ENCODE measurements around the gene DCDC2B. TPM values are rescaled to one million over a fixed set of nuclear protein-coding genes. Genes with fewer than 3 reads are reported as not detected.

The DCDC2B gene
- total and polyA plus RNA-seq, 10 of the 15 experiments (the other 5 are each of a cell fraction or from before 2014, with no cell fraction given) = 0.12 to 0.21 (median 0.15) TPM; not detected in 7

DNA sequence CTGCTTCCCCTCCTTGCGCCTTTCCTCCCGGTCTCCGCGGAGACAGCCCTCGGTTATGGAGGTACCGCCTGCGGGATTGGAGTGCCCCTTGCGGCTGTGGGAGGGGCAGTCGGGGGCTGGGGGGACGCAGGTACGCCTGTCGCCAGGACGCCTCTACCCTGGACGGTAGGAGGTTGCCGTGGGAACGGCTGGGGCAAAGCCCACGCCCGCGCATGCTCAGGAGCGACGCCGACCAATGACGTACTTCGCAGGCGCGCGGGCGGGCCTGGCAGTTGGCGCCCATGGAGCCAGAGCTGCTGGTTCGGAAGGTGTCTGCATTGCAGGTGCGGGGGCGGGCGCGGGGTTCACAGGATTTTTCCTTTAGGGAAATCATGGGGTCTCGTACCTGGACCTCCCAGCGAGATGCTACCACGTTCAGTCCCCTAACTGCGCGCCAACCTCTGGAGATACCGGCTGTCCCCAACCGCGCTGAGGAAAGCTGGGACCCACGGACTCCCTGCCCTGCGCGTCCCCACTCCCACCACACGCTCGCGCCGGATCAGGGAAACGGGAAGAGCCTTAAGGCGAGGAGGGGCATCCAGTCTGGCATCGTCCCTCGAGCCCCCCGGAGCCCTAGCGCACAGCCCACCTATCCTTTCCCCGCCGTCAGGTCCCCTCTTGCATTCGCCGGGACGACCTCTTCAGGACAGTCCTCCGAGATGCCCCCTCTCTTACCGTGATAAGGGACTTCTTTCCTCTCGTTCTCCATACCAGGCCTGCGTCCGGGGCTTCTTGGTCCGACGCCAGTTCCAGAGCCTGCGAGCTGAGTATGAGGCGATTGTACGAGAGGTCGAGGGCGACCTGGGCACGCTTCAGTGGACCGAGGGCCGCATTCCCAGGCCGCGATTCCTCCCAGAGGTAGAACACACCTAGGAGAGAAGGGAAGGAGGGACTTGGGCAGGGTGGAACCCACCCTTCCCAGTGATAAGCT is 3.2 kb upstream of the DCDC2B start, which contains the start of gene IQCC (continued):
- TF ChIP-seq, protein P1, sequence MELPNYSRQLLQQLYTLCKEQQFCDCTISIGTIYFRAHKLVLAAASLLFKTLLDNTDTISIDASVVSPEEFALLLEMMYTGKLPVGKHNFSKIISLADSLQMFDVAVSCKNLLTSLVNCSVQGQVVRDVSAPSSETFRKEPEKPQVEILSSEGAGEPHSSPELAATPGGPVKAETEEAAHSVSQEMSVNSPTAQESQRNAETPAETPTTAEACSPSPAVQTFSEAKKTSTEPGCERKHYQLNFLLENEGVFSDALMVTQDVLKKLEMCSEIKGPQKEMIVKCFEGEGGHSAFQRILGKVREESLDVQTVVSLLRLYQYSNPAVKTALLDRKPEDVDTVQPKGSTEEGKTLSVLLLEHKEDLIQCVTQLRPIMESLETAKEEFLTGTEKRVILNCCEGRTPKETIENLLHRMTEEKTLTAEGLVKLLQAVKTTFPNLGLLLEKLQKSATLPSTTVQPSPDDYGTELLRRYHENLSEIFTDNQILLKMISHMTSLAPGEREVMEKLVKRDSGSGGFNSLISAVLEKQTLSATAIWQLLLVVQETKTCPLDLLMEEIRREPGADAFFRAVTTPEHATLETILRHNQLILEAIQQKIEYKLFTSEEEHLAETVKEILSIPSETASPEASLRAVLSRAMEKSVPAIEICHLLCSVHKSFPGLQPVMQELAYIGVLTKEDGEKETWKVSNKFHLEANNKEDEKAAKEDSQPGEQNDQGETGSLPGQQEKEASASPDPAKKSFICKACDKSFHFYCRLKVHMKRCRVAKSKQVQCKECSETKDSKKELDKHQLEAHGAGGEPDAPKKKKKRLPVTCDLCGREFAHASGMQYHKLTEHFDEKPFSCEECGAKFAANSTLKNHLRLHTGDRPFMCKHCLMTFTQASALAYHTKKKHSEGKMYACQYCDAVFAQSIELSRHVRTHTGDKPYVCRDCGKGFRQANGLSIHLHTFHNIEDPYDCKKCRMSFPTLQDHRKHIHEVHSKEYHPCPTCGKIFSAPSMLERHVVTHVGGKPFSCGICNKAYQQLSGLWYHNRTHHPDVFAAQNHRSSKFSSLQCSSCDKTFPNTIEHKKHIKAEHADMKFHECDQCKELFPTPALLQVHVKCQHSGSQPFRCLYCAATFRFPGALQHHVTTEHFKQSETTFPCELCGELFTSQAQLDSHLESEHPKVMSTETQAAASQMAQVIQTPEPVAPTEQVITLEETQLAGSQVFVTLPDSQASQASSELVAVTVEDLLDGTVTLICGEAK (IDR thresholded peaks at IDR 0.05; ENCODE audit: borderline replicate concordance) = no peak; the same call in 1 of the 2 replicates
- TF ChIP-seq MTA3 (IDR thresholded peaks at IDR 0.05; ENCODE audit: borderline replicate concordance, low read length) (no peak; the same call in 1 of the 2 replicates), GABPA (IDR thresholded peaks at IDR 0.05; ENCODE audit: low read depth) (no peak), TCF12 (IDR thresholded peaks at IDR 0.05; ENCODE audit: low read depth, low read length) (no peak), TCF7 (IDR thresholded peaks at IDR 0.05; ENCODE audit: borderline replicate concordance) (no peak), SREBF2 (IDR thresholded peaks at IDR 0.05; ENCODE audit: low read length) (no peak), NR2C1 (IDR thresholded peaks at IDR 0.05) (no peak), CREM (IDR thresholded peaks at IDR 0.05; ENCODE audit: low read depth) (peak; percentile 98), ZZZ3 (IDR thresholded peaks at IDR 0.05; ENCODE audit: control insufficient read depth, insufficient read length, low read depth) (no peak), KLF5 (IDR thresholded peaks at IDR 0.05; ENCODE audit: partially characterized antibody) (peak; percentile 31), EGR1 (IDR thresholded peaks at IDR 0.05; ENCODE audit: borderline replicate concordance in 1 of 2, low read depth in 2 of 2, low read length in 2 of 2) (peak; percentile 6 to 94), TBL1XR1 (IDR thresholded peaks at IDR 0.05; ENCODE audit: low read depth, low read length) (no peak), NFYB (IDR thresholded peaks at IDR 0.05; ENCODE audit: insufficient read depth, low read depth, low read length) (no peak), ZNF274 (IDR thresholded peaks at IDR 0.05; ENCODE audit: insufficient read depth, insufficient read length) (no peak), CEBPB (IDR thresholded peaks at IDR 0.05; ENCODE audit: borderline replicate concordance in 1 of 2, low read depth in 2 of 2, low read length in 2 of 2) (no peak), CREB1 (IDR thresholded peaks at IDR 0.05; ENCODE audit: low read depth) (peak; percentile 94), STAT1 (conservative IDR thresholded peaks at IDR 0.05) (no peak), SP1 (IDR thresholded peaks at IDR 0.05; ENCODE audit: low read depth, low read length) (no peak), SMC3 (IDR thresholded peaks at IDR 0.05; ENCODE audit: borderline replicate concordance, low read length) (peak; percentile 16; the same call in 1 of the 2 replicates), POLR2AphosphoS5 (IDR thresholded peaks at IDR 0.05; ENCODE audit: low read length) (peak; percentile 71), SIN3A (IDR thresholded peaks at IDR 0.05; ENCODE audit: low read depth, low read length) (peak; percentile 77), SUPT20H (IDR thresholded peaks at IDR 0.05; ENCODE audit: borderline replicate concordance, control insufficient read depth, low read depth, low read length) (no peak), SUZ12 (IDR thresholded peaks at IDR 0.05; ENCODE audit: unreplicated experiment) (no peak), RB1 (IDR thresholded peaks at IDR 0.05; ENCODE audit: borderline replicate concordance) (peak; percentile 86; the same call in 1 of the 2 replicates), MEF2B (IDR thresholded peaks at IDR 0.05; ENCODE audit: partially characterized antibody, poor library complexity, severe bottlenecking) (no peak)
- TF ChIP-seq, protein P2, sequence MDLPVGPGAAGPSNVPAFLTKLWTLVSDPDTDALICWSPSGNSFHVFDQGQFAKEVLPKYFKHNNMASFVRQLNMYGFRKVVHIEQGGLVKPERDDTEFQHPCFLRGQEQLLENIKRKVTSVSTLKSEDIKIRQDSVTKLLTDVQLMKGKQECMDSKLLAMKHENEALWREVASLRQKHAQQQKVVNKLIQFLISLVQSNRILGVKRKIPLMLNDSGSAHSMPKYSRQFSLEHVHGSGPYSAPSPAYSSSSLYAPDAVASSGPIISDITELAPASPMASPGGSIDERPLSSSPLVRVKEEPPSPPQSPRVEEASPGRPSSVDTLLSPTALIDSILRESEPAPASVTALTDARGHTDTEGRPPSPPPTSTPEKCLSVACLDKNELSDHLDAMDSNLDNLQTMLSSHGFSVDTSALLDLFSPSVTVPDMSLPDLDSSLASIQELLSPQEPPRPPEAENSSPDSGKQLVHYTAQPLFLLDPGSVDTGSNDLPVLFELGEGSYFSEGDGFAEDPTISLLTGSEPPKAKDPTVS (IDR thresholded peaks at IDR 0.05; ENCODE audit: low read depth, low read length) = no peak

Data from GM12878 (cell line).